Measurements from ENCODE around the gene ALDOC. TPM values are rescaled to one million over a fixed set of nuclear protein-coding genes. Genes with fewer than 3 reads are reported as not detected.

Gene ALDOC
- total RNA-seq, 1 donor from 2014 or later = 23.8 TPM

DNA sequence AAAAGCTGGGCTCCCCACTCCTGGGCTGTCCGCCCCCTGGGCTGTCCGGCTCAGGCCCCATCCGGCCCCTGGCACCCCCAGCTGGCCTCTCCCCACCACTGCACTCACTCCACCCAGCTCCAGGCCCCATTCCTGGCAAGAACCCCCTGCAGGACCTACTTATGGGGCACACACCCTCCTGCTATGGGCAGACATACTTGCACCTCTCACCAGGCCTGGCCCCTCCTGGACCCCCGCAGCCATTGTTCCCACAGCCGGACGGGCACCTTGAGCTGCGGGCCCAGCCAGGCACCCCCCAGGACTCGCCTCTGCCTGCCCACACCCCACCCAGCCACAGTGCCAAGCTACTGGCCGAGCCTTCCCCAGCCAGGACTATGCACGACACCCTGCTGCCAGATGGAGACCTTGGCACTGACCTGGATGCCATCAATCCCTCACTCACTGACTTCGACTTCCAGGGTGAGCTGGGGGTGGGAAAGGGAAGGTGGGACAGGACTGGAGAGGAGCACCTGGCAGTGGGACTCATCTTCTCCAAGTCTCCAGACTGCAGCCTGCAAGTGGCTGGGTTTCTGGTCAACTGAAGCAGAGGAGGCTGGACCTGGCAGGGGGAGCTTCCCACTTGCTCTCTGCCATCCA lies 41.8 kb downstream of the ALDOC start:
- DNase-seq (ENCODE audit: extremely low read depth, low read depth, low spot score) = no peak

DNA sequence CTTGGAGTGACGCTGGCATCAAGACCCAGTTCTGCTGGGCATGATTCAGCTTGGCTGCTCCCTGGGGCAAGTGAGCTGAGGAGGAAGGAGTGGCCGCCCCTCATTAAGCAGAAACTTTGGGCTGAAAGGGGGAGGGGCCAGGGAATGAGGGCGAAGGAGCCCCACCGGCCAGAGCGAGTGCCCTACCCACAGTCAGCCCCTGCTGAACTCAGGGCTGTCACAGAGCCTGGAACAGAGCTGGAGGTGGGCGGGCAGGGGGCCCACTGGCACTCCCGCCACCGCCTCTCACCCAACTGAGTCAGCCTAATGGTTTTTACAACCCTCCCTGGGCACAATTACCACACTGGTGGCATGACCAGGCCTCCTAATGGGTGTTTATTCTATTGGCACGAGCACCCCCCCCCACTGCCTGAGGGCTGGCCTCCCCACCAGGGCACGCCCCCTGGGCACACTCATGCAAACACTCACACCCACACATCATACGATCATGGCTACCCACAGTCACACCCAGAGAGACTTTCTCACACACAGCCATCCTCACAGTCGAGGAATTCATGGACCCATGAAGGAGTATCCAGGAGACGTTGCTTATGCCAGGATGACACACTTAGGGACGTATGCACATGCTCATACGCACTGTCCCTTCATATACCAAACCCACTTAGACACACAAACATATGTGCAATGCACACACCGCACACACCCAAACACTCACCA lies 43.4 kb downstream of the ALDOC start:
- no peak for DNase-seq (ENCODE audit: extremely low read depth, low read depth, low spot score)

GRCh38 chr17:28532050-28532960 lies 44.4 kb downstream of the ALDOC start:
- DNase-seq (ENCODE audit: extremely low read depth, low read depth, low spot score) = no peak

DNA sequence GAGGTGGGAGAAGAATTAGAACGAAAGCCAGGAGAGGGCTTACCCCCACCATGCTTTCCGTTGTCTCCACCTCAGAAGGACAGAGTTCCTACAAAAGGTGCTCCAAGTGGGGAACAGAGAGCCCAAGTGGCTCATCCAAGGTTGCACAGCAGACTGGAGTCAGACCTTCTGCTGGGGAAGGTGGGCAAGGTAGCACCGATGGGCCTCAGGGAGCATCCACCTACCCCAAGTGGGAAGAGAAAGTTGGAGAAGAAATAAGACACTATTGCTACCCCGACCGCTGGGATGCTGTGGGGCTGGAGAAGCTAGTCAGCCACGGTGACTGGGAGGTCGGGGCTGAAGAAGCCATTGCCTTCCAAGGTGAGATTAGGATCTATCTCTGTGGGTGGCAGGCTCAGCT lies 45.8 kb downstream of the ALDOC start:
- DNase-seq (ENCODE audit: extremely low read depth, low read depth, low spot score) = no peak

GRCh38 chr17:28530250-28530649 lies 46.4 kb downstream of the ALDOC start:
- no peak for DNase-seq (ENCODE audit: extremely low read depth, low read depth, low spot score)

DNA sequence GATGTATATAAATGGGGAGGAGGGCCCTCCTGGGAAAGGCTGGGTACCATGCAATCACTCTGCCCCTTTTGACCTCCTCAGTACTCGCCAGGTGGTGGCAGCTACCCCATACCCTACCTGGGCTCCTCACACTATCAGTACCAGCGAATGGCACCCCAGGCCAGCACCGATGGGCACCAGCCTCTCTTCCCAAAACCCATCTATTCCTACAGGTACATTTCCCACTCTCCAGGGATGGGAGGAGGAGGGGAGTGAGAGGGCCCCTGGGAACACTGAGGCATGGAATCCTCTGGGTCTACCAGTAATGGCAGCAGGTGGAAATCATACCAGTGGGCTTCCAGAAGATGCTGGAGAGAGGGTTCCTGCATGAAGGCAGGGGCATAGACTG lies 47.7 kb downstream of the ALDOC start:
- no peak for DNase-seq (ENCODE audit: extremely low read depth, low read depth, low spot score)

GRCh38 chr17:28528327-28529012 lies 48.2 kb downstream of the ALDOC start:
- DNase-seq (ENCODE audit: extremely low read depth, low read depth, low spot score) = no peak

DNA sequence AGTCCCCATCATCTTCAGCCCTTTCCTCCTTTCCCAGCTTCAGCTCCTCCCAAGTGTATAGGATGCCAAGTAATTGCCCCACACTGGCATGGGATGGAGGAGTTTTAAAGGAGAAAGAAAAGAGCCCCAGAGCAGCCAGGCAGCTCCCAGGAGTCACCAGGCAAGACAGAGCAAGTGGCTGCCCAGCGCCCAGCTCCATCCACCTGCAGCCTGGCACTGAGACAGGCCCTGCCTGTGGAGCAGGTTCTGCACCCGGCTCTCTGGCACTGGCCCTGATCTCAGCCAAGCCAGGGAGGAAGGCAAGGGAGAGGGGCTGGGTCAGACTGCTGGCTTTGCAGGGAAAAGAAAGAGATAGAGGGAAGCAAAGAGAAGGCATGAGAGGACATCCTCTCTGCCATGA lies 48.8 kb downstream of the ALDOC start:
- no peak for DNase-seq (ENCODE audit: extremely low read depth, low read depth, low spot score)

DNA sequence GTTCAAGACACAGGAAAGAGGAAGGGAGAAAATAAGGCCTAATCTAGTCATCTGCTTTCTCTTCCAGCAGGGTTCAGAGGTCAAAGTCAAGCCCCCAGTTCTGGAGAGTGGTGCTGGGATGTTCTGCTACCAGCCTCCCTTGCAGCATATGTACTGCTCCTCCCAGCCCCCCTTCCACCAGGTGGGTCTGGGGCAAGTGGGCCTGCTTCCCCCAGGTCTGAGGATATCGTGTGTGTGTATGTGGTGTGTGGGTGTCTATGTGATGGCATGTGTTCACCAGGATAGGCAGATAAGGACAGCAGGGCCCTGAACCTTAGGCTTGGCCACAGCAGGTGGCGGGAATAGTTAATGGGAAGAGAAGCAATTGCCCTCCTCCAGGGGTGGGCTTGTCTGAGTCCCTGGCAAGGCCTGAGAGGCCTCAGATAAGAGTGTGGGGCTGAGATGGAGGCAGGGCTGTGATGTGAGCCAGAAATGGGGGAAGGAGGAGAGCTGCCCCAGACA lies 49.5 kb downstream of the ALDOC start:
- DNase-seq (ENCODE audit: extremely low read depth, low read depth, low spot score) = no peak

DNA sequence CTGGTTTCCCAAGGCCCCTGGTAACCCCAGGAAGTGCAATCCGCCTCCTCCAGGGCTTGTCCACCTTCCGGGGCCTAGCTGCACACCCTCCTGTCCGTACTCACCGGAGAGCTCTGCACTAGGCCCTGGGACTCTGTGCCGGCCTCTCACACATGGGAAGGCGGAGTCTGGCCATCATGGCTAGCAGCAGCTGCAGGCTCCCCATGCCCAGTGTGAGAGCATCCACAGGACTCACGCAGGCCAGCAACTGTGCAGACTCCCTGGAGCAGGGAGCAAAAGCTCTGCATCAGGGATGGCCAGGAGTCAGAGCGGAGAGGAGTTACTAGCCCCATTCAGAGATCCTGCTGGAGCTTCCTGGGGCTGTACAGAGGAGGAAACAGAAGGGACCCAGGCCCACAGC lies 50.3 kb downstream of the ALDOC start:
- DNase-seq (ENCODE audit: extremely low read depth, low read depth, low spot score) = no peak

- DNase-seq (ENCODE audit: extremely low read depth, low read depth, low spot score) = no peak
Measured at GRCh38 chr17:28524476-28525424, 51.9 kb downstream of the ALDOC start.

DNA sequence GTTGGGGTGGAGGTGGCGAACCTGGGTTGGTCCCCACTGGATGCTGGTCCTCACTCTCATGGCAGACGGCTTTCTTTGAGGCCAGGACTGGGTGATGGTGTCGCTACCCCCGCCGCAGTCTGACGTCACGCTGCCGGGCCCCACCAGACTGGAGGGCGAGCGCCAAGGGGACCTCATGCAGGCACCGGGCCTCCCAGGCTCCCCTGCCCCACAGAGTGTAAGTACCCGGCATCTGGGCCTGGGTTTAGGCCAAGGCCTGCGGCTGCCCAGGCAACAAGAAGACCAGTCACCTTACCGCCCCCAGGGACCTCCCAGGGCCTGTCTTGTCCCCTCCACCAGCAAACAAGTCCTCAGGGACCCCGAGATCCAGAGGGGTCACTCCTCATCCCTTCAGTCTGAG lies 52.8 kb downstream of the ALDOC start:
- no peak for DNase-seq (ENCODE audit: extremely low read depth, low read depth, low spot score)

DNA sequence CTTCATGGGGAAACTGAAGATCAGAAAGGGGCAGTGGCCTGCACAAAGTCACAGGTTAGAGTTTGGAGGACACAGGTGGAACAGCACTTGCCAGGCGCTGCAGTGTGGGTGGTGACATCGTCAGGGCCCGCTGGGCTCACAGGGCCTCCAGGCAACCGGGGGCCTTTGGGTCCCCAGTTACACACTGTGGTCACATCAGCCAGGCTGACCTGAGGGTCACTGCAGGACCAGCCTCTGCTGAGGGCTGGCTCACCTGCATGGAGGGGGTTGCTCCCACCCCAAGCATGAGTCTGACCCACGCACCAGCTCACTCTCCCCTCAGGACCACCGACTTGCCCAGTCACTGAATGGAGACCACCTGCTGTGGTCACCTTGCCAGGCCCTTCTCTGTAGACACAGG lies 53.5 kb downstream of the ALDOC start:
- DNase-seq (ENCODE audit: extremely low read depth, low read depth, low spot score) = no peak

Other genes with a start within 250 kb of the ALDOC start
- 59.4 and 66.1 TPM in 2 replicates for gene IFT20, start 241.4 kb downstream of the ALDOC start, total RNA-seq
- gene TNFAIP1, start 241.1 kb downstream of the ALDOC start, total RNA-seq = 102 and 120 TPM in 2 replicates
- gene POLDIP2, start 219.4 kb downstream of the ALDOC start, total RNA-seq = 74.5 and 83.4 TPM in 2 replicates
- gene SEBOX, start 211.7 kb downstream of the ALDOC start, total RNA-seq = not detected in 2 replicates
- gene VTN, start 206.6 kb downstream of the ALDOC start, total RNA-seq = 0.05 TPM in 1 of 2 replicates, not detected in the other
- gene SARM1, start 205.2 kb downstream of the ALDOC start, total RNA-seq = 4.7 and 6.7 TPM in 2 replicates
- 2.2 and 3.3 TPM in 2 replicates for gene SLC46A1, start 170.7 kb downstream of the ALDOC start, total RNA-seq
- not detected in 2 replicates for gene SLC13A2, start 103.3 kb downstream of the ALDOC start, total RNA-seq
- not detected in 2 replicates for gene FOXN1, start 70.5 kb downstream of the ALDOC start, total RNA-seq
- 38.0 and 40.0 TPM in 2 replicates for gene UNC119, start 24.3 kb downstream of the ALDOC start, total RNA-seq
- gene PIGS, start 5.4 kb downstream of the ALDOC start, total RNA-seq = 101 and 112 TPM in 2 replicates
- 13.0 and 18.6 TPM in 2 replicates for gene SPAG5, start 22.1 kb upstream of the ALDOC start, total RNA-seq
- gene RSKR, start 37.3 kb upstream of the ALDOC start, total RNA-seq = 2.5 and 5.1 TPM in 2 replicates
- gene BLTP2, start 68.3 kb upstream of the ALDOC start, total RNA-seq = 132 and 154 TPM in 2 replicates
- 54.4 and 58.6 TPM in 2 replicates for gene SDF2, start 85.0 kb upstream of the ALDOC start, total RNA-seq
- 49.1 and 65.2 TPM in 2 replicates for gene SUPT6H, start 85.3 kb upstream of the ALDOC start, total RNA-seq
- 0.23 TPM in 1 of 2 replicates, not detected in the other for gene PROCA1, start 135.0 kb upstream of the ALDOC start, total RNA-seq
- gene RAB34, start 141.0 kb upstream of the ALDOC start, total RNA-seq = 80.6 and 99.5 TPM in 2 replicates
- 328 and 663 TPM in 2 replicates for gene RPL23A, start 143.1 kb upstream of the ALDOC start, total RNA-seq
- 2.8 and 3.4 TPM in 2 replicates for gene TLCD1, start 149.3 kb upstream of the ALDOC start, total RNA-seq
- gene NEK8, start 151.9 kb upstream of the ALDOC start, total RNA-seq = 2.8 and 5.4 TPM in 2 replicates
- 38.8 and 42.8 TPM in 2 replicates for gene TRAF4, start 167.1 kb upstream of the ALDOC start, total RNA-seq

All from glomerular endothelial cell (primary cell).